Kidney capillary endothelial cell (primary cell): ENCODE results near the gene TMC7.

ENCODE experiments used
- DNase-seq: peaks from one replicate; pipeline ENCODE4 v3.0.0-alpha.2; 2018; ENCODE audit warnings: low spot score

The TMC7 gene

DNA sequence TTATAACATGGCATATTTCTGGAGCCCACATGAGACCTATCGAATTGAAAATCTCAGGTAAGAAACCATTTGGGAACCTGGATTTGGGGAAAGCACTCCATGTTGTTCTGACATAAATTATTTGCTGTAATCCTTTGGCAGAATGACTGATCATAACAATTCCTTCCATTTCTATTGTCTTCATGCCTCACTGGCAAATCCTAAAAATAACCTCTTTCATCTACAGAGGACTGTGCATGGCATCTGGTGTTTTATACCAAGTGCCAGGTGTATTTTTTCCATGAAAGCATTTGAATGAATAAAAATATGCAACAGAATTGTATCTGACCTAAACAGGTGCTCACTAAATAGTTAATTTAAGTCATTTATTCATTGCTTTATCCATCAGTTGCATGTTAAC is 50.0 kb downstream of the TMC7 start:
- DNase-seq = no peak

GRCh38 chr16:19040400-19040799 is 56.7 kb downstream of the TMC7 start:
- no peak for DNase-seq

DNA sequence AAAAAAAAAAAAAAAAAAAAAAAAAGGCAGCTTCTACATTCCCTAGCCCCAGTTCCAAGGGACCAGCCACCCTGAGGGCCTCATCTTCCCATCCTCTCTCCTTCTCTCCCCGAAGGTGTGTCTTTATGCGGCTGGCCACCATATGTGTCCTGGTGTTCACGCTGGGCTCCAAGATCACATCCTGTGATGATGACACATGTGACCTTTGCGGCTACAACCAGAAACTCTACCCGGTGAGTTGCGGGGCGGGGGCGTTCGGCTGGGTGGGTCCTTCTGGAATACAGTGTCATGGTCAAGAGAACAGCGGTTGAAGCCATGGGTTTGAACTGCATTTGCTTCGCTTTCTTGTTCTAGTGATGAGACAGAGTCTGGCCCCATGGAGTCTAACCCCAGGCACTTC is 61.0 kb downstream of the TMC7 start:
- DNase-seq = no peak

DNA sequence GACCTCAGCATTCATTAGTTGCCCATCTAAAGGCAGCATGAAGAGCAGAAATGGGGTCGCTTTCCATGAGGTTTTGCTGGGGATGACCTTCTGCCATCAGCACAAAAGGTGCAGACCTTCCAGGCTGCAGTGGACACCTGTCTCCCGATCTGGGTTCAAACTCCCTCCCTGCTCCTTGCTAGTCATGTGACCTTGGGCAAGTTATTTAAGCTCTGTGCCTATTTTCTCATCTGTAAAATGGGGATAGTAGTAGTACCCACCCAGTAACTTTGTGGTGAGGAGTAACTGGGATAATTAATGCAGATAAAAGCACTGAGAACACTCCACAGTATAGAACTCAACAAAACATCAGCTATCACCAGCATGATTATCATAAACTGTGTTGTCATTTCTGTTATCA is 62.3 kb downstream of the TMC7 start:
- no peak for DNase-seq

- peak; percentile 12 for DNase-seq
Measured at GRCh38 chr16:19062706-19063105, 79.0 kb downstream of the TMC7 start.

- DNase-seq = no peak
Measured at GRCh38 chr16:19066988-19067348, 83.2 kb downstream of the TMC7 start.

DNA sequence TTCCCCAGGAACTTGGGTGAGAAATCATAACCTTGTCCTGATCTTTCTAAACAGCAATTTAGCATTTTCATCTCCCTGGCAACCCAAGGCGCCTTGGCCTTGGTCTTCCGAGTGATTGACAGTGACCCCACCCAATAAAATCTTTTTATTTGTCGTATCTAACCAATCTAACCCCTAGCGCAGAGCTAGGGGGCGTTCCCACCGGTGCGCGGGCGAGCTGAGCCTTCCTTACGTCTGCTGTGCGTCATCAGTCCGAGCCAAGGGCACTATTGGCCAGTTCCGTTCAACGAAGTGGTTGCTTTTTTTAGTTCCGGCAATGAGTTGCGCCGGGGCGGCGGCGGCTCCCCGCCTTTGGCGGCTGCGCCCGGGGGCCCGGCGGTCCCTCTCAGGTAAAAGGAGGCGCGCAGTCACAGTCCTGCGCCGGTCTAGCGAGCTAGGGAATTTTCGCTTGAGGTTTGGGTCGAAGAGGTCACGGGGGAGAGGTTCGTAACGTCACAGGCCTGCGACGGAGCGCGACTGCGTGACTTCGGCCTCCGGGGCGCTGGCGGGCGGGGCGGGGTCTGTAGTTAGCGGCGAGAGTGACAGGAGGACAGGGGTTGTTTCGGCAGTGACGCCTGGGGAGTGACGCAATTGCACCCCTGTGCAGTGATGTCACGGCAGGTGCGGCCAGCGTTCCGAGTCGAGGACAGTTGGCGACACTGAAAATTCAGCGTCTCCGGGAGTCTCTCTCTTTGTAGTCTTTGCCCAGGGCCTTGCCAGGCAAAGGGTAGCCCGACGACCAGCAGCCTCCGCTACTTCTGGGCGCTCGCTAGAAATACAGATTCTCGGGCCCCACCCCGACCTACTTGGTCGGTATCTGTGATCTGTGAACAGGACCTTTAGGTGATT is 83.9 kb downstream of the TMC7 start, which contains the start of gene COQ7:
Gene COQ7 (plus strand): TSS at position 266 of the 888 bp plus-strand sequence. CDS start 51 bp downstream, at position 317.
- peak; percentile 100 for DNase-seq

- DNase-seq = no peak
Measured at GRCh38 chr16:19068237-19068815, 84.6 kb downstream of the TMC7 start.

- peak; percentile 56 for DNase-seq
Measured at GRCh38 chr16:19071811-19072777, 88.4 kb downstream of the TMC7 start.

DNA sequence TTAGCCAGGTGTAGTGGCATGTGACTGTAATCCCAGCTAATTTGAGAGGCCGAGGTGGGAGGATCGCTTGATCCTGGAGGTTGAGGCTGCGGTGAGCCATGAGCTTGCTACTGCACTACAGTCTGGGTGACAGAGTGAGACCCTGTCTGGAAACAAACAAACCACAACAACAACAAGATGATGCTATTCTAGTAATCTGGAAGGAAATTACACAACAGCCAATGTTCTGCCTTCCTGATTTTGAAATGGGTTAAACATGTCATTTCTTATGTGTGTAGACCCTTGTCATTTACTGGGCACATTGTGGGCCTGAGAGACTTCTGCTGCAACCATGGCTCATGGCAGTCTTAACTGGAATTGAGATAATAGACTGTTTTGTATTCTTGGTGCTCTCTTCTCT is 89.6 kb downstream of the TMC7 start:
- no peak for DNase-seq

DNA sequence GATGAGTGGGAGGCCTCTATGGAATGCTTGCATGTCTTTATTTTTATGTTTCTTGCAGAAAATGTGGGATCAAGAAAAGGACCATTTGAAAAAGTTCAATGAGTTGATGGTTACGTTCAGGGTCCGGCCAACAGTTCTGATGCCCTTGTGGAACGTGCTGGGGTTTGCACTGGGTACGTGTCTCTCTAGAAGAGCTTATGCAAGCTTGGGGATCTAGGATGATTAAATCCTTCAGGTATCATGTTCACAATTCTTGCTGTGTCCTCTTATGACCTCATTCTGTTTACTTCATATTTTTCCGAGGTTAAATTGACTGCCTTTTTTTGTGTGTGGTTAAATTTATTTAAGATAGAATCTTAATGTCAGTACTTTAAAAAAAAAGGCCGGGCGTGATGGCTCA is 90.1 kb downstream of the TMC7 start:
- no peak for DNase-seq

DNA sequence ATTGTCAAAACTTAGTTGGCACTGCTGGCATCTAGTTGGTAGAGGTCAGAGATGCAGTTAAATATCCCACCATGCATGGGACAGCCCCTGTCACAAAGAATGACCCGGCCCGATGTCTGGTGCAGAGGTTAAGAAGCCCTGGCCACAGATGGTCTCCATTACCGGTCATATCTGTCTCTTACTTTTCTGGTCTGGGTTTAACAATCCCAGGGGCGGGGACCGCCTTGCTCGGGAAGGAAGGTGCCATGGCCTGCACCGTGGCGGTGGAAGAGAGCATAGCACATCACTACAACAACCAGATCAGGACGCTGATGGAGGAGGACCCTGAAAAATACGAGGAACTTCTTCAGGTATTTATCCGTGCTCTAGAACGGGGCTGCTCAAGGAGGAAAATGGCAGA is 91.8 kb downstream of the TMC7 start:
- DNase-seq = no peak

- no peak for DNase-seq
Measured at GRCh38 chr16:19077879-19078278, 94.1 kb downstream of the TMC7 start.

DNA sequence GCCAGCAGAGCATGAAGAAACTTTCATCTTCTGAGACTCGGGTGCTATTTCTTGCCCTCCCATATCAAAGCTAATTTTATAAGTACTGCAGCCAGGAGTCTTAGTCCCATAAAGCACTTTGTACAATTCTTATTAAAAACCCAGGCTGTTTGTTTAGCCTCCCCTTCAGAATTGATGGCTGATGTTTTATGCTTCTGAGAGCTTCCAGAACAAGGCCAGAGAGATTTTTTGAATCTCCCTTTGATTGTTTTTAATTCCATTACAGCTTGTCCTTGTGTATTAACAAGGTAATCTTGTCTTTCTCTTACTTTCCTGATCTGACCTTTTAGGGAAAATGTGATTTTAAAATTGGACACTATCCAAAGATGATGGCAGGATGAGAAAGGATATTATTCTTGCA is 99.9 kb downstream of the TMC7 start:
- DNase-seq = no peak

GRCh38 chr16:19084139-19084538 is 100.4 kb downstream of the TMC7 start:
- DNase-seq = no peak

GRCh38 chr16:19084879-19085278 is 101.1 kb downstream of the TMC7 start:
- no peak for DNase-seq

DNA sequence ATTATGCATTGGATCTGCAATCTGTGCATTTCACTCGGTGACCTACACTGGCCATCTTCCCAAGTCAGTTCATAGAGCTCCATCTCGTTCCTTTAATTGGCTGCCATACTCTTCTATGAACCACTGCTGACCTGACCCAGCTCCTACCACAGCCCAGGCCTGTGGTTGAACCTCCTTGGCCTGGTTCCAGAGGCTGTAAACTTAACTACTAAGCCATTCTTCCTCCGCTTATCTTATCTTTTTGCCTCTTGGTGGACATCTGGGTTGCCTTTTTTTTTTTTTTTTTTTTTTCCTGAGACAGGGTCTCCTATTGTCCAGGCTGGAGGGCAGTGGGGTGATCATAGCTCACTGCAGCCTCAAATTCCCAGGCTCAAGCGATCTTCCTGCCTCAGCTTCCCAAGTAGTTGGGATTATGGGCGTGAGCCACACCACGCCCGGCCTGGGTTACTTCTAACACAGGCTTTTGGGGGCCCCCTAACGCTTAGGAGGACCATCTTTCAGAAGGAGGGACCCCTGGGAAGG is 102.0 kb downstream of the TMC7 start:
- no peak for DNase-seq

- DNase-seq = peak; percentile 96
Measured at GRCh38 chr16:19086322-19087199, 102.8 kb downstream of the TMC7 start.

DNA sequence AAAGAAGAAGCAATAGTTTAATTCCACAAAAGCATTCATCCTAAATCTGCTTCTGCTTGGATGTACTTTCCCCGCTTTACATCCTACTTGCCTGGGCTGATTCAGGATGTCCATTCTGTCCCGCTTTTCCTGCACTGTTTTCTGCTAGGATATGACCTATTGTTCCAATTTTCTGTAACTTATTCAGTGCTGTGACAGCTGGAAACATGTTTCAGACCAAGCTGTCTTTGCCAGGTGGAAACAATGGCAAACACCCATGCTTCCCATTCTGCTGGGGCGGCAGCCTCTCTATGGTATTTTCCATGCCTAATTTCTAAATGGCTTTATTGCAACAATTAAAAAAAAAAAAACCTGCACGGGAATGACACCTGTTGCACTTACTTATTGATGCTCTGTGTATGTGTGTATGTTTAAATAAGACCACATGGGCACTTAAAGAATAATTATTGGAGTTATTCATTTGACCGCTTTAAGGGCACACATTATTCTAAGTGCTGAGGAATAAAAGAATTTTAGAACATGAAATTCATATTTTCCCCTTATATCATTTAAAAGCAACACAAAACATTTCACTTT is 104.7 kb downstream of the TMC7 start:
- DNase-seq = peak; percentile 51

GRCh38 chr16:19089410-19089955 is 105.7 kb downstream of the TMC7 start:
- DNase-seq = no peak

GRCh38 chr16:19090916-19091315 is 107.2 kb downstream of the TMC7 start:
- no peak for DNase-seq
